Stomach (tissue), 9 donors: ENCODE results near the gene GLT6D1. TPM values are rescaled to one million over a fixed set of nuclear protein-coding genes. Genes with fewer than 3 reads are reported as not detected.

Source experiments
- DNase-seq, 2 donors: peaks; one replicate each; pipeline versions ENCODE4 v3.0.0 to v3.0.0-alpha.2; 2013 to 2019
- H3K27ac ChIP-seq, 5 donors: fragments of 200-600 bp in 4 of 5; sonication (generic) in 4 of 5; one replicate each; pipeline ENCODE4 v1.5.1; 2013 to 2019; ENCODE audit warnings: mild to moderate bottlenecking in 1 of 5, moderate library complexity in 1 of 5
- H3K27me3 ChIP-seq, 3 donors: fragments of 200-600 bp; sonication (generic); one replicate each; pipeline ENCODE4 v1.5.1; 2017 to 2019; ENCODE audit warnings: mixed run types in 1 of 3
- H3K36me3 ChIP-seq, 4 donors: fragments of 200-600 bp; sonication (generic); 1 replicate in 3 of 4; 2 replicates in 1 of 4; pipeline ENCODE4 v1.5.1; 2016 to 2019
- H3K4me1 ChIP-seq, 4 donors: fragments of 200-600 bp; sonication (generic); one replicate each; pipeline ENCODE4 v1.5.1; 2016 to 2019
- H3K4me3 ChIP-seq, 4 donors: fragments of 200-600 bp; sonication (generic) in 3 of 4; one replicate each; pipeline ENCODE4 v1.5.1; 2016 to 2019; ENCODE audit warnings: mild to moderate bottlenecking in 1 of 4
- H3K9me3 ChIP-seq, 4 donors: fragments of 200-600 bp; sonication (generic); one replicate each; pipeline ENCODE4 v1.5.1; 2016 to 2019
- CTCF ChIP-seq, 7 experiments: fragments of 450-650 bp in 4 of 7; fragments of 200-600 bp in 3 of 7; sonication (generic) in 3 of 7; IDR thresholded peaks; one replicate each; pipeline ENCODE4 v1.5.1; 2016 to 2019; ENCODE audit warnings: antibody characterized with exemption in 7 of 7, control low read depth in 2 of 7, mild to moderate bottlenecking in 1 of 7
- EP300 ChIP-seq: sonication (generic); formaldehyde crosslinking; IDR thresholded peaks from one replicate; pipeline ENCODE4 v1.6.1; 2017; ENCODE audit warnings: antibody characterized with exemption
- POLR2A ChIP-seq, 4 donors: fragments of 450-650 bp; IDR thresholded peaks; one replicate each; pipeline ENCODE4 v1.6.1; 2016; ENCODE audit warnings: antibody characterized with exemption in 4 of 4, control low read depth in 2 of 4, mild to moderate bottlenecking in 1 of 4, moderate library complexity in 1 of 4
- POLR2AphosphoS5 ChIP-seq, 3 donors: sonication (generic); formaldehyde crosslinking; IDR thresholded peaks; one replicate each; pipeline ENCODE4 v1.6.1; 2016; ENCODE audit warnings: antibody characterized with exemption in 3 of 3
- WGBS, 5 donors: extraction: QIAGEN DNeasy Blood & Tissue Kit in 3 of 5; methylation state at CpG; one replicate each; pipeline versions ENCODE4 v1.1.5 to v1.1.7; 2013 to 2018; 5-methylcytosine and 5-hydroxymethylcytosine counted together
- intact Hi-C: fragments of 100-400 bp; cut with DNase I; formaldehyde crosslinking; loops from one replicate; pipeline ENCODE4 v1.15.1; 2023; ENCODE audit warnings: low total_unique reads
- polyA plus RNA-seq, 3 donors: library from polyadenylated mRNA; stranded (reverse); fragments of 200-250 nt; gene quantifications; one replicate each; pipeline ENCODE4 v1.2.3, GENCODE V29; 2013
- total RNA-seq, 5 donors: library from RNA; depleted of rRNA; stranded (reverse); fragments of >200 nt; gene quantifications; one replicate each; pipeline versions ENCODE4 v1.1.0 to v1.2.3, GENCODE V29; 2014 to 2016
- donor health status: healthy with polysubstance abuse.
- donor health status: Bipolar disorder and iron deficiency.
- donor health status: healthy.

The GLT6D1 gene
- total and polyA plus RNA-seq, 8 donors = not detected

DNA sequence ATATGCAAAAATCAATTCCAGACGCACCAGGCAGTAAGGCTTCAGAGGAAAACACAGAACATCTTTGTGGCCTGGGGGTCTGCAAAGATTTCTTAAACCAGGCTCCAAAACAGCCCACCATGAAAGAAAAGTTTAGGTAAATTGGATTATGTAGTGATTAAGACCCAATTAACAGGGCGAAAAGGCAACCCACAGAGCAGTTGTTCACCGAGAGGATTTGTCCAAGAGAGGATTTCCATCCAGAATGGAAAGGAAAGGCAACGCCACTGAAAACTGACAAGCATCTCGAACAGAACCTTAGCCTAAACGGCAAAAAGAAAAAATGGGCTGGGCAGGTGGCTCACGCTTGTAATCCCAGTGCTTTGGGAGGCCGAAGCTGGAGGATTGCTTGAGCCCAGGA lies 37.4 kb downstream of the GLT6D1 start:
- intact Hi-C loops = no loop called here
- Histone ChIP-seq H3K27me3 (peaks cover 0 to 62% (median 23%) of the 10 kb centered on the region in 3 donors), H3K4me1 (peaks cover 0 to 7% (median 2%) of the 10 kb centered on the region in 4 donors), H3K36me3 (no peaks in the 10 kb centered on the region), H3K4me3 (no peak overlapping the region), H3K9me3 (no peaks in the 10 kb centered on the region), H3K27ac (no peak overlapping the region)
- no peak for TF ChIP-seq POLR2A (IDR thresholded peaks at IDR 0.05)
- TF ChIP-seq CTCF (IDR thresholded peaks at IDR 0.05) = no peak
- TF ChIP-seq POLR2AphosphoS5 (IDR thresholded peaks at IDR 0.05) = no peak
- TF ChIP-seq EP300 = no peak
- DNase-seq = no peak
- whole genome bisulfite sequencing, 5 donors = 83 to 88% (median 84%) methylated on average over 8 of the region's 8 CpGs

- H3K27ac ChIP-seq = no peak overlapping the region
- no peak overlapping the region for H3K4me3 ChIP-seq
- WGBS, 5 donors = 61 to 69% (median 66%) methylated on average over 5 of the region's 5 CpGs
- DNase-seq = no peak
- intact Hi-C loops = no loop called here
- TF ChIP-seq CTCF (IDR thresholded peaks at IDR 0.05) (no peak), POLR2A (IDR thresholded peaks at IDR 0.05) (no peak), POLR2AphosphoS5 (IDR thresholded peaks at IDR 0.05) (no peak), EP300 (no peak)
- peaks cover 0 to 4% (median 0%) of the 10 kb centered on the region in 4 donors for H3K9me3 ChIP-seq
- no peaks in the 10 kb centered on the region for H3K36me3 ChIP-seq
- peaks cover 0 to 7% (median 2%) of the 10 kb centered on the region in 4 donors for H3K4me1 ChIP-seq
- peaks cover 0 to 71% (median 27%) of the 10 kb centered on the region in 3 donors for H3K27me3 ChIP-seq
These were observed 39.0 kb downstream of the GLT6D1 start for GRCh38 chr9:135600296-135600817.

- Histone ChIP-seq H3K9me3 (peaks cover 0 to 5% (median 2%) of the 10 kb centered on the region in 4 donors), H3K4me1 (no peaks in the 10 kb centered on the region), H3K27me3 (peaks cover 0 to 53% (median 19%) of the 10 kb centered on the region in 3 donors), H3K36me3 (no peaks in the 10 kb centered on the region), H3K4me3 (no peak overlapping the region), H3K27ac (no peak overlapping the region)
- no peak for TF ChIP-seq CTCF (IDR thresholded peaks at IDR 0.05)
- 31 to 57% (median 42%) methylated on average over 2 of the region's 2 CpGs for WGBS, 5 donors
- DNase-seq = no peak
- intact Hi-C loops = no loop called here
These were observed 43.1 kb downstream of the GLT6D1 start for GRCh38 chr9:135596211-135596610.

GRCh38 chr9:135592625-135593024 lies 46.7 kb downstream of the GLT6D1 start:
- TF ChIP-seq POLR2AphosphoS5 (IDR thresholded peaks at IDR 0.05) (no peak), POLR2A (IDR thresholded peaks at IDR 0.05) (no peak), CTCF (IDR thresholded peaks at IDR 0.05) (no peak), EP300 (no peak)
- H3K4me3 ChIP-seq = no peak overlapping the region
- peaks cover 0 to 5% (median 2%) of the 10 kb centered on the region in 4 donors for H3K9me3 ChIP-seq
- H3K36me3 ChIP-seq = no peaks in the 10 kb centered on the region
- peaks cover 0 to 58% (median 13%) of the 10 kb centered on the region in 3 donors for H3K27me3 ChIP-seq
- intact Hi-C loops = no loop called here
- H3K4me1 ChIP-seq = no peaks in the 10 kb centered on the region
- no peak for DNase-seq
- H3K27ac ChIP-seq = no peak overlapping the region
- 60 to 85% (median 76%) methylated on average over 1 to 13 of the region's 13 CpGs for WGBS, 5 donors
